HuH-7 (cell line): ENCODE results near the gene SH3GL1.

Source experiments
- DNase-seq: peaks from one replicate; pipeline ENCODE4 v3.0.0; 2011; ENCODE audit warnings: low spot score

The SH3GL1 gene

GRCh38 chr19:4396949-4397783 is 3.2 kb downstream of the SH3GL1 start:
- DNase-seq: no peak

GRCh38 chr19:4393947-4394590 is 6.3 kb downstream of the SH3GL1 start:
- no peak for DNase-seq

GRCh38 chr19:4391701-4392483 is 8.5 kb downstream of the SH3GL1 start:
- DNase-seq: no peak

- DNase-seq: no peak
These were observed 9.0 kb downstream of the SH3GL1 start for GRCh38 chr19:4391306-4391693.

- DNase-seq: peak; percentile 63
These were observed 9.6 kb downstream of the SH3GL1 start for GRCh38 chr19:4390567-4391305.

- no peak for DNase-seq
These were observed 10.3 kb downstream of the SH3GL1 start for GRCh38 chr19:4390017-4390566.

GRCh38 chr19:4389511-4390016 is 10.8 kb downstream of the SH3GL1 start:
- no peak for DNase-seq

GRCh38 chr19:4389064-4389375 is 11.3 kb downstream of the SH3GL1 start:
- DNase-seq: no peak

- no peak for DNase-seq
These were observed 11.8 kb downstream of the SH3GL1 start for GRCh38 chr19:4388337-4389063.

GRCh38 chr19:4386041-4386782 is 14.1 kb downstream of the SH3GL1 start:
- DNase-seq: no peak

- no peak for DNase-seq
These were observed 14.9 kb downstream of the SH3GL1 start for GRCh38 chr19:4385291-4386040.

- no peak for DNase-seq
These were observed 20.1 kb downstream of the SH3GL1 start for GRCh38 chr19:4380254-4380727.

- DNase-seq: no peak
These were observed 20.7 kb downstream of the SH3GL1 start for GRCh38 chr19:4379383-4380253.

- no peak for DNase-seq
These were observed 21.5 kb downstream of the SH3GL1 start for GRCh38 chr19:4378886-4379285.

GRCh38 chr19:4376991-4377781 is 23.2 kb downstream of the SH3GL1 start:
- no peak for DNase-seq

GRCh38 chr19:4376671-4376990 is 23.7 kb downstream of the SH3GL1 start:
- DNase-seq: no peak

GRCh38 chr19:4376028-4376670 is 24.2 kb downstream of the SH3GL1 start:
- no peak for DNase-seq
